ENCODE measurements around the gene JMJD8.

The JMJD8 gene

GRCh38 chr16:709566-710499, 25.7 kb upstream of the JMJD8 start:
- TF ChIP-seq TAF1 (IDR thresholded peaks at IDR 0.05; ENCODE audit: borderline replicate concordance, insufficient read depth, low read length) (no peak), FOXP2 (optimal IDR thresholded peaks at IDR 0.05; ENCODE audit: borderline replicate concordance, extremely low read depth, extremely low read length, insufficient read depth) (no peak), SIN3A (IDR thresholded peaks at IDR 0.05; ENCODE audit: borderline replicate concordance, insufficient read depth, low read length) (no peak), POLR2AphosphoS5 (IDR thresholded peaks at IDR 0.05; ENCODE audit: low read depth, low read length) (no peak), REST (IDR thresholded peaks at IDR 0.05; ENCODE audit: insufficient read depth in 1 of 2, low read depth in 2 of 2, low read length in 2 of 2) (no peak)

- no peak for TF ChIP-seq POLR2AphosphoS5 (IDR thresholded peaks at IDR 0.05; ENCODE audit: low read depth, low read length)
These were observed 24.8 kb upstream of the JMJD8 start for GRCh38 chr16:708959-709358.

GRCh38 chr16:708019-708418, 23.9 kb upstream of the JMJD8 start:
- TF ChIP-seq SIN3A (IDR thresholded peaks at IDR 0.05; ENCODE audit: borderline replicate concordance, insufficient read depth, low read length) = no peak
- no peak for TF ChIP-seq FOXP2 (optimal IDR thresholded peaks at IDR 0.05; ENCODE audit: borderline replicate concordance, extremely low read depth, extremely low read length, insufficient read depth)
- TF ChIP-seq POLR2AphosphoS5 (IDR thresholded peaks at IDR 0.05; ENCODE audit: low read depth, low read length) = no peak

- TF ChIP-seq FOXP2 (optimal IDR thresholded peaks at IDR 0.05; ENCODE audit: borderline replicate concordance, extremely low read depth, extremely low read length, insufficient read depth) (no peak), SIN3A (IDR thresholded peaks at IDR 0.05; ENCODE audit: borderline replicate concordance, insufficient read depth, low read length) (no peak), POLR2AphosphoS5 (IDR thresholded peaks at IDR 0.05; ENCODE audit: low read depth, low read length) (no peak), TAF1 (IDR thresholded peaks at IDR 0.05; ENCODE audit: borderline replicate concordance, insufficient read depth, low read length) (no peak), REST (IDR thresholded peaks at IDR 0.05; ENCODE audit: insufficient read depth in 1 of 2, low read depth in 2 of 2, low read length in 2 of 2) (no peak)
These were observed 23.0 kb upstream of the JMJD8 start for GRCh38 chr16:707062-707538.

GRCh38 chr16:706189-707061, 22.3 kb upstream of the JMJD8 start:
- no peak for TF ChIP-seq POLR2AphosphoS5 (IDR thresholded peaks at IDR 0.05; ENCODE audit: low read depth, low read length)
- no peak for TF ChIP-seq SIN3A (IDR thresholded peaks at IDR 0.05; ENCODE audit: borderline replicate concordance, insufficient read depth, low read length)
- no peak for TF ChIP-seq REST (IDR thresholded peaks at IDR 0.05; ENCODE audit: insufficient read depth in 1 of 2, low read depth in 2 of 2, low read length in 2 of 2)
- no peak for TF ChIP-seq TAF1 (IDR thresholded peaks at IDR 0.05; ENCODE audit: borderline replicate concordance, insufficient read depth, low read length)
- no peak for TF ChIP-seq FOXP2 (optimal IDR thresholded peaks at IDR 0.05; ENCODE audit: borderline replicate concordance, extremely low read depth, extremely low read length, insufficient read depth)

All from PFSK-1 (cell line).